ENCODE data around the gene SNX11.

The SNX11 gene

GRCh38 chr17:48143629-48144028 is 36.1 kb downstream of the SNX11 start:
- Histone ChIP-seq H3K9ac (ENCODE audit: low read length) (no peak overlapping the region), H3K27me3 (ENCODE audit: insufficient read depth, low read length) (no peaks in the 10 kb centered on the region), H3K4me2 (ENCODE audit: low read length) (no peak overlapping the region), H3K9me2 (ENCODE audit: low read depth, low read length) (no peaks in the 10 kb centered on the region), H3K4me3 (ENCODE audit: low read depth, low read length, poor library complexity, severe bottlenecking) (no peak overlapping the region), H3F3A (ENCODE audit: insufficient read depth, low read length) (no peaks in the 10 kb centered on the region), H2AFZ (ENCODE audit: low read length) (no peak overlapping the region), H4K20me1 (ENCODE audit: insufficient read depth, low read length) (no peaks in the 10 kb centered on the region), H3K79me2 (ENCODE audit: insufficient read depth, low read length) (no peaks in the 10 kb centered on the region), H3K4me1 (ENCODE audit: insufficient read depth, low read length, severe bottlenecking) (no peaks in the 10 kb centered on the region), H3K36me3 (ENCODE audit: insufficient read depth, low read length) (no peaks in the 10 kb centered on the region), H3K27ac (ENCODE audit: low read depth, low read length, poor library complexity, severe bottlenecking) (no peak overlapping the region), H3K9me3 (ENCODE audit: low read length) (no peaks in the 10 kb centered on the region)
- no peak for TF ChIP-seq EZH2 (IDR thresholded peaks at IDR 0.05; ENCODE audit: borderline replicate concordance, low read length)
- TF ChIP-seq CTCF (IDR thresholded peaks at IDR 0.05; ENCODE audit: low read length): no peak

- Histone ChIP-seq H3K36me3 (ENCODE audit: insufficient read depth, low read length) (no peaks in the 10 kb centered on the region), H3F3A (ENCODE audit: insufficient read depth, low read length) (no peaks in the 10 kb centered on the region), H3K4me2 (ENCODE audit: low read length) (no peak overlapping the region), H3K9me2 (ENCODE audit: low read depth, low read length) (no peaks in the 10 kb centered on the region), H4K20me1 (ENCODE audit: insufficient read depth, low read length) (no peaks in the 10 kb centered on the region), H3K4me3 (ENCODE audit: low read depth, low read length, poor library complexity, severe bottlenecking) (no peak overlapping the region), H2AFZ (ENCODE audit: low read length) (no peak overlapping the region), H3K9me3 (ENCODE audit: low read length) (no peaks in the 10 kb centered on the region), H3K27me3 (ENCODE audit: insufficient read depth, low read length) (no peaks in the 10 kb centered on the region), H3K9ac (ENCODE audit: low read length) (no peak overlapping the region), H3K27ac (ENCODE audit: low read depth, low read length, poor library complexity, severe bottlenecking) (no peak overlapping the region), H3K79me2 (ENCODE audit: insufficient read depth, low read length) (no peaks in the 10 kb centered on the region), H3K4me1 (ENCODE audit: insufficient read depth, low read length, severe bottlenecking) (no peaks in the 10 kb centered on the region)
- TF ChIP-seq EZH2 (IDR thresholded peaks at IDR 0.05; ENCODE audit: borderline replicate concordance, low read length): no peak
- TF ChIP-seq CTCF (IDR thresholded peaks at IDR 0.05; ENCODE audit: low read length): no peak
Observed at GRCh38 chr17:48144231-48144630, 36.7 kb downstream of the SNX11 start.

- H3K4me2 ChIP-seq (ENCODE audit: low read length): no peak overlapping the region
- H4K20me1 ChIP-seq (ENCODE audit: insufficient read depth, low read length): no peaks in the 10 kb centered on the region
- H2AFZ ChIP-seq (ENCODE audit: low read length): no peak overlapping the region
- H3F3A ChIP-seq (ENCODE audit: insufficient read depth, low read length): no peaks in the 10 kb centered on the region
- TF ChIP-seq CTCF (IDR thresholded peaks at IDR 0.05; ENCODE audit: low read length) (no peak), EZH2 (IDR thresholded peaks at IDR 0.05; ENCODE audit: borderline replicate concordance, low read length) (no peak)
- no peaks in the 10 kb centered on the region for H3K9me2 ChIP-seq (ENCODE audit: low read depth, low read length)
- no peaks in the 10 kb centered on the region for H3K4me1 ChIP-seq (ENCODE audit: insufficient read depth, low read length, severe bottlenecking)
- H3K9me3 ChIP-seq (ENCODE audit: low read length): no peaks in the 10 kb centered on the region
- H3K27ac ChIP-seq (ENCODE audit: low read depth, low read length, poor library complexity, severe bottlenecking): no peak overlapping the region
- H3K36me3 ChIP-seq (ENCODE audit: insufficient read depth, low read length): no peaks in the 10 kb centered on the region
- H3K9ac ChIP-seq (ENCODE audit: low read length): no peak overlapping the region
- no peaks in the 10 kb centered on the region for H3K79me2 ChIP-seq (ENCODE audit: insufficient read depth, low read length)
- H3K4me3 ChIP-seq (ENCODE audit: low read depth, low read length, poor library complexity, severe bottlenecking): no peak overlapping the region
- H3K27me3 ChIP-seq (ENCODE audit: insufficient read depth, low read length): no peaks in the 10 kb centered on the region
Observed at GRCh38 chr17:48144976-48145798, 37.6 kb downstream of the SNX11 start.

Measured in OCI-LY1 (cell line).